PC-9 (cell line): ENCODE results near the gene CELF1. TPM values are rescaled to one million over a fixed set of nuclear protein-coding genes. Genes with fewer than 3 reads are reported as not detected.

Experiments used
- BruUV-seq: library from RNA; stranded (reverse); fragments of 400-500 nt; replicated peaks from 2 replicates; lab custom pipeline; 2021; lab: Mats Ljungman, UMichigan
- CTCF ChIA-PET: fragments of 300-600 bp; sonication (Branson Sonifier 250); formaldehyde crosslinking; loops from one replicate; lab custom pipeline; 2022; ENCODE audit warnings: antibody characterized with exemption; lab: Charles Lee
- POLR2A ChIA-PET: fragments of 300-600 bp; sonication (Branson Sonifier 250); formaldehyde crosslinking; loops from one replicate; lab custom pipeline; 2022; ENCODE audit warnings: antibody characterized with exemption; ENCODE audit not compliant: unreplicated experiment; lab: Charles Lee
- DNase-seq, 2 experiments: peaks; one replicate each; pipeline versions ENCODE4 v3.0.0 to v3.0.0-alpha.2; 2015 to 2022; ENCODE audit warnings: mixed read lengths in 1 of 2
- H2AFZ ChIP-seq: fragments of 200-600 bp; sonication (generic); 2 replicates; pipeline ENCODE4 v1.8.1; 2017; ENCODE audit warnings: antibody characterized with exemption
- H3F3A ChIP-seq: fragments of 200-600 bp; sonication (generic); 2 replicates; pipeline ENCODE4 v1.8.1; 2017; ENCODE audit warnings: antibody characterized with exemption, mild to moderate bottlenecking, low read depth; ENCODE audit not compliant: insufficient read depth
- H3K27ac ChIP-seq: fragments of 200-600 bp; sonication (generic); 2 replicates; pipeline ENCODE4 v1.6.1; 2016; ENCODE audit warnings: mixed run types
- H3K27me3 ChIP-seq: fragments of 200-600 bp; sonication (generic); 2 replicates; pipeline ENCODE4 v1.6.1; 2016; ENCODE audit warnings: low read depth, mixed run types; ENCODE audit not compliant: insufficient read depth
- H3K36me3 ChIP-seq: fragments of 200-600 bp; sonication (generic); 2 replicates; pipeline ENCODE4 v1.6.1; 2016; ENCODE audit warnings: low read depth, mixed run types
- H3K4me1 ChIP-seq: fragments of 200-600 bp; sonication (generic); replicated peaks from 2 replicates; pipeline ENCODE4 v1.6.1; 2016; ENCODE audit warnings: mixed run types; ENCODE audit not compliant: insufficient read depth
- H3K4me2 ChIP-seq: fragments of 200-600 bp; sonication (generic); 2 replicates; pipeline ENCODE4 v1.6.1; 2017; ENCODE audit warnings: mixed run types
- H3K4me3 ChIP-seq: fragments of 200-600 bp; sonication (generic); 2 replicates; pipeline ENCODE4 v1.6.1; 2016; ENCODE audit warnings: mixed run types
- H3K79me2 ChIP-seq: fragments of 200-600 bp; sonication (generic); 2 replicates; pipeline ENCODE4 v1.6.1; 2017; ENCODE audit warnings: low read depth, mixed run types
- H3K9me2 ChIP-seq: fragments of 200-600 bp; sonication (generic); 2 replicates; pipeline ENCODE4 v1.8.1; 2017; ENCODE audit warnings: mild to moderate bottlenecking; ENCODE audit not compliant: insufficient read depth
- H3K9me3 ChIP-seq: fragments of 200-600 bp; sonication (generic); 2 replicates; pipeline ENCODE4 v1.8.1; 2016; ENCODE audit warnings: low read depth; ENCODE audit not compliant: insufficient read depth
- H4K20me1 ChIP-seq: fragments of 200-600 bp; sonication (generic); 2 replicates; pipeline ENCODE4 v1.8.1; 2017; ENCODE audit not compliant: insufficient read depth
- CTCF ChIP-seq: fragments of 200-600 bp; sonication (generic); conservative IDR thresholded peaks from 2 replicates; pipeline ENCODE4 v1.6.1; 2017; ENCODE audit warnings: mixed run types, antibody characterized with exemption, mild to moderate bottlenecking, moderate library complexity
- EZH2 ChIP-seq: fragments of 200-600 bp; sonication (generic); IDR thresholded peaks from 2 replicates; pipeline ENCODE4 v1.8.0; 2017; ENCODE audit warnings: antibody characterized with exemption, low read depth
- intact Hi-C: fragments of 100-400 bp; cut with micrococcal nuclease; formaldehyde crosslinking; loops from one replicate; pipeline ENCODE4 v1.10.0; 2022; ENCODE audit not compliant: unreplicated experiment
- total RNA-seq: library from RNA; stranded (reverse); gene quantifications from 2 replicates; pipeline ENCODE4 v1.2.3, GENCODE V29; 2021

CELF1 gene
- total RNA-seq, 1 experiment from 2014 or later: 165 TPM

- intact Hi-C loops: loop anchor here (5.0 kb wide), 1 partner anchor 166 kb away; no protein-coding TSS in a partner anchor
- BruUV-seq: no TSS peak
These were observed 101.5 kb downstream of the CELF1 start for GRCh38 chr11:47451436-47451835.

GRCh38 chr11:47449541-47449940 lies 103.4 kb downstream of the CELF1 start:
- H3K27me3 ChIP-seq: no peaks in the 10 kb centered on the region
- no peak for DNase-seq
- H3K4me3 ChIP-seq: no peak overlapping the region
- H3F3A ChIP-seq: peaks cover 4% of the 10 kb centered on the region; the same call in 1 of the 2 replicates
- ChIA-PET POLR2A (no interaction called here), CTCF (no interaction called here)
- H4K20me1 ChIP-seq: no peaks in the 10 kb centered on the region
- no peaks in the 10 kb centered on the region for H3K9me2 ChIP-seq
- H2AFZ ChIP-seq: no peak overlapping the region
- H3K36me3 ChIP-seq: no peaks in the 10 kb centered on the region
- no peaks in the 10 kb centered on the region for H3K4me1 ChIP-seq
- no peak overlapping the region for H3K4me2 ChIP-seq
- H3K27ac ChIP-seq: no peak overlapping the region
- TF ChIP-seq CTCF (no peak), EZH2 (no peak)
- intact Hi-C loops: no loop called here
- BruUV-seq: no TSS peak
- no peaks in the 10 kb centered on the region for H3K79me2 ChIP-seq
- H3K9me3 ChIP-seq: no peaks in the 10 kb centered on the region

More at GRCh38 chr11:47451436-47451835, 101.5 kb downstream of the CELF1 start:
- Histone ChIP-seq H3K9me2 (no peaks in the 10 kb centered on the region), H3K4me1 (no peaks in the 10 kb centered on the region), H3K4me3 (no peak overlapping the region), H4K20me1 (no peaks in the 10 kb centered on the region), H3K36me3 (no peaks in the 10 kb centered on the region), H3K79me2 (no peaks in the 10 kb centered on the region), H3F3A (peaks cover 12% of the 10 kb centered on the region; the same call in 1 of the 2 replicates), H3K9me3 (no peaks in the 10 kb centered on the region), H3K27ac (no peak overlapping the region), H2AFZ (no peak overlapping the region), H3K4me2 (no peak overlapping the region), H3K27me3 (no peaks in the 10 kb centered on the region)
- TF ChIP-seq EZH2 (no peak), CTCF (no peak)
- DNase-seq: no peak
- POLR2A ChIA-PET: no interaction called here
- CTCF ChIA-PET: no interaction called here

GRCh38 chr11:47448566-47449427 lies 104.1 kb downstream of the CELF1 start, which contains the start of gene RAPSN:
RAPSN (minus strand) TSS chr11:47449136; CDS start chr11:47448964, 172 bp downstream.
- Histone ChIP-seq H2AFZ (no peak within 1 kb of the TSS), H3K27me3 (no peaks in the 10 kb centered on the region), H3K4me1 (no peaks in the 10 kb centered on the region), H3K4me2 (no peak within 1 kb of the TSS), H3K79me2 (no peaks in the 10 kb centered on the region), H3K27ac (no peak within 1 kb of the TSS), H3K9me3 (no peaks in the 10 kb centered on the region), H3K36me3 (no peaks in the 10 kb centered on the region), H3K9me2 (no peaks in the 10 kb centered on the region), H3K4me3 (no peak within 1 kb of the TSS), H4K20me1 (no peaks in the 10 kb centered on the region), H3F3A (peaks cover 4% of the 10 kb centered on the region; the same call in 1 of the 2 replicates)
- no peak for DNase-seq
- ChIA-PET POLR2A (interaction anchor here (0.6 kb wide), 1 partner anchor 105 kb away, joined by 4 read pairs; no protein-coding TSS in a partner anchor), CTCF (no interaction called here)
- no peak for TF ChIP-seq EZH2
- no peak for TF ChIP-seq CTCF
- BruUV-seq: no TSS peak
- intact Hi-C loops: no loop called here
